ENCODE data around the gene MYBBP1A.

Gene MYBBP1A

DNA sequence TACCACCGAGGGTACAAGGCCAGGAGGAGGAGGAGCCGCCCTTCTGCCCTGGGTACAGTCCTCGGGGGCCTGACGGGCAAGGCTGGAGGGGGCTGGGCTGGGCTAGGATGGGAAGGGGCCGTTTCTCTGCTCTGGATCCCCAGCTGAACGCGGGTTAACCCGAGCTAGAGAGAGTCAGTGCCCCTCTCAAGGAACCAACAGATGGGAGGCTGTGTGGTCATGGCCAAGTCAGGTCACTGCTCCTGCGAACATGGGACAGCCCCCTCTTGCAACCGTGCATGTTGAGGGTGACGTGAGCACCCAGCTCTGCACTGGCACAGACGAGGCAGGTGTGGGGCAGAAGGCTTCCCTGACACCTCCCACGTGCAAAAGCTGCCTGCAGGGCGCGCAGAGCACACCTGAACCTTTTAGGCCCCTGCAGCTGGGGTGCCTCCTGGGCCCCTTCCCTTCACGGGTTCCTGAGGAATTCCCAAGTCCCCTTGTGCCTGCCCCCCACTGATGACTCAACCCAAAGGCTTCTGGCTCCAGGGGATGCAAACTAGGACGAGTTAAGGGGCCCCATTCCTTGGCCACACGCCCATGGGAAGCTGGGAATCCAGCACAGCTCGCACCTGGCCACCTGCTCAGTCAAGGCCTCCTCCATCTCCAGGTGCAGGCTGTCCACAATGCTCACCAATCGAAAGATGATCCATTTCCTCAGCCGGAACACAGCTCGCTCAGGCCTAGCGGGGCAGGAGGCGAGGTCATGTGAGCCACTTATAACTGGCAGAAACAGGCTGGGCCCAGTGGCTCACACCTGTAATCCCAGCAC lies 6.3 kb downstream of the MYBBP1A start:
- Histone ChIP-seq H3K27me3 (replicated peaks; ENCODE audit: control insufficient read depth, insufficient read depth, low read length) (no peaks in the 10 kb centered on the region), H3K36me3 (ENCODE audit: control insufficient read depth, insufficient read depth, low read length) (peaks cover 52% of the 10 kb centered on the region), H3K4me3 (replicated peaks; ENCODE audit: low read depth, low read length) (no peak overlapping the region)
- DNase-seq (ENCODE audit: extremely low read depth, insufficient read length) = peak; percentile 10
- TF ChIP-seq, protein P1, sequence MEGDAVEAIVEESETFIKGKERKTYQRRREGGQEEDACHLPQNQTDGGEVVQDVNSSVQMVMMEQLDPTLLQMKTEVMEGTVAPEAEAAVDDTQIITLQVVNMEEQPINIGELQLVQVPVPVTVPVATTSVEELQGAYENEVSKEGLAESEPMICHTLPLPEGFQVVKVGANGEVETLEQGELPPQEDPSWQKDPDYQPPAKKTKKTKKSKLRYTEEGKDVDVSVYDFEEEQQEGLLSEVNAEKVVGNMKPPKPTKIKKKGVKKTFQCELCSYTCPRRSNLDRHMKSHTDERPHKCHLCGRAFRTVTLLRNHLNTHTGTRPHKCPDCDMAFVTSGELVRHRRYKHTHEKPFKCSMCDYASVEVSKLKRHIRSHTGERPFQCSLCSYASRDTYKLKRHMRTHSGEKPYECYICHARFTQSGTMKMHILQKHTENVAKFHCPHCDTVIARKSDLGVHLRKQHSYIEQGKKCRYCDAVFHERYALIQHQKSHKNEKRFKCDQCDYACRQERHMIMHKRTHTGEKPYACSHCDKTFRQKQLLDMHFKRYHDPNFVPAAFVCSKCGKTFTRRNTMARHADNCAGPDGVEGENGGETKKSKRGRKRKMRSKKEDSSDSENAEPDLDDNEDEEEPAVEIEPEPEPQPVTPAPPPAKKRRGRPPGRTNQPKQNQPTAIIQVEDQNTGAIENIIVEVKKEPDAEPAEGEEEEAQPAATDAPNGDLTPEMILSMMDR (IDR thresholded peaks at IDR 0.05; ENCODE audit: insufficient read depth, low read length, poor library complexity, severe bottlenecking) = no peak

DNA sequence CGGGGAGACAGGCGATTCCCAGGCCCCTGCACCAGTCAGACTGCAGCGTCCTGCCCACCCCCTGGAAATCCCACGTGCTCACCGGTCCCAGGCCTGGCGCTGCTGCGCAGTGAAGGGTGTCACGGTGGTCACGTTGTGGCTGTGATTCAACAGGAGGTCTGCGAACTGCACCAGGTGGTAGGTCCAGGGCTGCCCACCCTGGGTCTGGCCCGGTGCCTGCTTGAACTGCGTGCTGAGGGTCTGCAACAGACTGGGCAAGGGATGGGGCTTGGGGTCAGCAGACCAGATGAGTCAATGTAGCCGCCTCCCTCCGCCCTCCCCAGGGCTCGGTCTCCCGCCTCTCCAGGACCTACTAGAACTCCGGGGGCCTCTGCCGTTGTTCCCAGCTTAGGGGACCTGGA lies 7.1 kb downstream of the MYBBP1A start:
- peak; percentile 7 for DNase-seq (ENCODE audit: extremely low read depth, insufficient read length)
- H3K36me3 ChIP-seq (ENCODE audit: control insufficient read depth, insufficient read depth, low read length) = peaks cover 49% of the 10 kb centered on the region
- no peaks in the 10 kb centered on the region for H3K27me3 ChIP-seq (replicated peaks; ENCODE audit: control insufficient read depth, insufficient read depth, low read length)
- TF ChIP-seq, protein P1 (IDR thresholded peaks at IDR 0.05; ENCODE audit: insufficient read depth, low read length, poor library complexity, severe bottlenecking) = no peak
- H3K4me3 ChIP-seq (replicated peaks; ENCODE audit: low read depth, low read length) = no peak overlapping the region

DNA sequence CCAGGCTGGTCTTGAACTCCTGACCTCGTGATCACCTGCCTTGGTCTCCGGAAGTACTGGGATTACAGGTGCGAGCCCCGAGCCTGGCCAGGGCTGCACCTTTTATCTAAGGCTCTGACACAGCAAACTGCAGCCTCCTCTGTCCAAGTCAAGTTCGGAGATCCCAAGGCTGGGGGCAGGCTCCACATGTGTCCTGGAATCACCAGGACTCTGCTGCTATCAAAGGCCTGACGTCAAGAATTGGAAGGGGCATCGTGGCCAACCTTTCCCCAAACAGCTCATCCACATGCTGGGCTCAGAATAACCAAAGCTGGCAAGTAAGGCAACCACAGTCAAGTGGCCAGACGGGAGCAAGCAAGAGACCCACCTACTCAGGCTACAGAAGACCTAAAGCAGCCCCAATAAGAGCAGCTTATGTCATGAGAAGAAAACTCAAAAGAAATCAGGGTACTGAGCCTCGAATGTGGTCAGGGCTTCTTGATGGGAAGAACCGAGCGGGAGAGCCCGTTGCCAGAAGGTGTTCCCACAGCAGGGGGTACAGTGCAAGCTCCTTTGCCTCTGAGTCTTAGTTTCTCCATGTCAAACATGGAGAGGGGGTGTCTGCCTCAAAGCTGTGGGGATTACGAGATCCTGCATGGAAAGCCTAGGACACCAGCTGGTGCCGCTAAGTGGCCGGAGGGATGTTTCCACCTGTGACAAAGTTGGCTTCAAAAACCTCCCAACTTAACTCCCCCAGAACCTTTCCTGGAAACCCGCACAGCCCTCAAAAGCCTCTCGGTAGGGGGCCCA lies 7.9 kb downstream of the MYBBP1A start:
- H3K27me3 ChIP-seq (replicated peaks; ENCODE audit: control insufficient read depth, insufficient read depth, low read length) = no peaks in the 10 kb centered on the region
- no peak for DNase-seq (ENCODE audit: extremely low read depth, insufficient read length)
- TF ChIP-seq, protein P1 (IDR thresholded peaks at IDR 0.05; ENCODE audit: insufficient read depth, low read length, poor library complexity, severe bottlenecking) = no peak
- no peak overlapping the region for H3K4me3 ChIP-seq (replicated peaks; ENCODE audit: low read depth, low read length)
- H3K36me3 ChIP-seq (ENCODE audit: control insufficient read depth, insufficient read depth, low read length) = peaks cover 53% of the 10 kb centered on the region

DNA sequence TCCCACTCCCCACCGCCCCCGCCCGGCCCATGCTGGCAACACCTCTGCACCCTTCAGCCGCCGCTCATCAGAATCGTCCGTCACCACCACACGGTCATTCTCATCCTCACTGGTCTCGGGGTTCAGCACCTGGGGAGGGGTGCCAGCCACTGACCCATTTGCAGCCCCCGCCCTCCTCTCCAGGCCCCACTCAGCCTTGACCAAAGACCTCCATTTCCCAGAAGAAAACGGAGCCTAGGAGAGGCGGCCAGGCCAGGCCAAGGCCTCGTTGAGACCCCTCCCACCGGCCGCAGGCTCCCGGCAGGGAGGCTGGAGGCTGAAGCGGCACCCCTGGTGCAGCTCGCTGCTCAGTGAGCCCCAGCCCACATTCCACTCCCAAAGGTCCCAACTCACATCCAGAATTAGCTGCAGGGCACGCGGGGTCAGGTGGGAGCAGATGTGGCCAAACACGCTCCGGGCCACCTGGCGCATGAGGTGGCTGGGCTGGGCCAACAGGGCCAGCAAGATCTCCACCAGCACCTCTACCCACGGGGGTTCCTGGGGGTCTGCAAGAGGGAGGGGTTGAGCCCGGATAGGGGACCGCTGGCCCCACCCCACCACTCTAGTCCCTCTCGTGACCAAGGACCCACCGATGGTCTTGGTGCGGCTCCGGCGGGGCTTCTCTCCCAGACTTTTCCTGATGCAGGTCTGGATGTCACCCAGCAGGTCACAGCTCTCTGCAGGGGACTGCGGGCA lies 9.8 kb downstream of the MYBBP1A start:
- H3K27me3 ChIP-seq (replicated peaks; ENCODE audit: control insufficient read depth, insufficient read depth, low read length) = no peaks in the 10 kb centered on the region
- no peak overlapping the region for H3K4me3 ChIP-seq (replicated peaks; ENCODE audit: low read depth, low read length)
- peaks cover 55% of the 10 kb centered on the region for H3K36me3 ChIP-seq (ENCODE audit: control insufficient read depth, insufficient read depth, low read length)
- peak; percentile 8 for DNase-seq (ENCODE audit: extremely low read depth, insufficient read length)
- TF ChIP-seq, protein P1 (IDR thresholded peaks at IDR 0.05; ENCODE audit: insufficient read depth, low read length, poor library complexity, severe bottlenecking) = no peak

DNA sequence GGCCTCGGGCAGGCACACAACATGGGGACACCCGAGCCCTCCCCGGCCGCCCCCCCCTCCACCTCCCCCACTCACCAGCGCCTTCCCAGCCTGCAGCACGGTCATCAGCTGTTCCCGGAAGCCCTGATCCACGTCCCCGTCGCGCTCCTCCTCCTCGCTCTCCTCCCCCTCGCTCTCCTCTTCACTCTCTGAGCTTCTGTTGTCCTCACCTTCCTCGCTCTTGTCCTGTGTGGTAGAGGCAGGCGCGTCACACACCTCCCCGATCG lies 10.3 kb downstream of the MYBBP1A start:
- H3K36me3 ChIP-seq (ENCODE audit: control insufficient read depth, insufficient read depth, low read length) = peaks cover 55% of the 10 kb centered on the region
- no peak for DNase-seq (ENCODE audit: extremely low read depth, insufficient read length)
- H3K4me3 ChIP-seq (replicated peaks; ENCODE audit: low read depth, low read length) = no peak overlapping the region
- TF ChIP-seq, protein P1 (IDR thresholded peaks at IDR 0.05; ENCODE audit: insufficient read depth, low read length, poor library complexity, severe bottlenecking) = no peak
- H3K27me3 ChIP-seq (replicated peaks; ENCODE audit: control insufficient read depth, insufficient read depth, low read length) = no peaks in the 10 kb centered on the region
